GM10248 (cell line): ENCODE results near the gene HESX1.

Experiments
- CTCF ChIA-PET: fragments of 300-600 bp; sonication (Branson Sonifier 250); formaldehyde crosslinking; extraction: SDS; loops from one replicate; lab custom pipeline; 2021; ENCODE audit warnings: antibody characterized with exemption; lab: Yijun Ruan, JAX
- POLR2A ChIA-PET: fragments of 350-650 bp; sonication (Branson Sonifier 250); formaldehyde crosslinking; extraction: SDS; loops from one replicate; lab custom pipeline; 2020; ENCODE audit warnings: antibody characterized with exemption; lab: Yijun Ruan, JAX
- DNase-seq: peaks from one replicate; pipeline ENCODE4 v3.0.0; 2012; ENCODE audit errors: extremely low spot score
- TF ChIP-seq, protein P1 (sequence below): IDR thresholded peaks from 2 replicates; pipeline ENCODE4 v1.5.1; 2012; ENCODE audit warnings: mild to moderate bottlenecking, low read depth; ENCODE audit errors: extremely low read depth, missing control alignments, control extremely low read depth

Gene HESX1

GRCh38 chr3:57227204-57227929 lies 27.6 kb upstream of the HESX1 start, which contains the start of gene APPL1:
APPL1 (plus strand) TSS chr3:57227729; CDS start chr3:57227884, 155 bp downstream.
- ChIA-PET POLR2A (no interaction called here), CTCF (interaction anchor here (1.0 to 1.9 kb wide), 5 partner anchors 10 to 171 kb away, joined by 3 to 5 read pairs (median 5); partner anchors contain the start of gene HESX1)
- TF ChIP-seq, protein P1, sequence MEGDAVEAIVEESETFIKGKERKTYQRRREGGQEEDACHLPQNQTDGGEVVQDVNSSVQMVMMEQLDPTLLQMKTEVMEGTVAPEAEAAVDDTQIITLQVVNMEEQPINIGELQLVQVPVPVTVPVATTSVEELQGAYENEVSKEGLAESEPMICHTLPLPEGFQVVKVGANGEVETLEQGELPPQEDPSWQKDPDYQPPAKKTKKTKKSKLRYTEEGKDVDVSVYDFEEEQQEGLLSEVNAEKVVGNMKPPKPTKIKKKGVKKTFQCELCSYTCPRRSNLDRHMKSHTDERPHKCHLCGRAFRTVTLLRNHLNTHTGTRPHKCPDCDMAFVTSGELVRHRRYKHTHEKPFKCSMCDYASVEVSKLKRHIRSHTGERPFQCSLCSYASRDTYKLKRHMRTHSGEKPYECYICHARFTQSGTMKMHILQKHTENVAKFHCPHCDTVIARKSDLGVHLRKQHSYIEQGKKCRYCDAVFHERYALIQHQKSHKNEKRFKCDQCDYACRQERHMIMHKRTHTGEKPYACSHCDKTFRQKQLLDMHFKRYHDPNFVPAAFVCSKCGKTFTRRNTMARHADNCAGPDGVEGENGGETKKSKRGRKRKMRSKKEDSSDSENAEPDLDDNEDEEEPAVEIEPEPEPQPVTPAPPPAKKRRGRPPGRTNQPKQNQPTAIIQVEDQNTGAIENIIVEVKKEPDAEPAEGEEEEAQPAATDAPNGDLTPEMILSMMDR, result no peak
- DNase-seq, result peak; percentile 99

GRCh38 chr3:57226176-57226575 lies 26.4 kb upstream of the HESX1 start:
- no peak for DNase-seq
- CTCF ChIA-PET, result no interaction called here
- TF ChIP-seq, protein P1, result no peak
- POLR2A ChIA-PET, result no interaction called here

DNA sequence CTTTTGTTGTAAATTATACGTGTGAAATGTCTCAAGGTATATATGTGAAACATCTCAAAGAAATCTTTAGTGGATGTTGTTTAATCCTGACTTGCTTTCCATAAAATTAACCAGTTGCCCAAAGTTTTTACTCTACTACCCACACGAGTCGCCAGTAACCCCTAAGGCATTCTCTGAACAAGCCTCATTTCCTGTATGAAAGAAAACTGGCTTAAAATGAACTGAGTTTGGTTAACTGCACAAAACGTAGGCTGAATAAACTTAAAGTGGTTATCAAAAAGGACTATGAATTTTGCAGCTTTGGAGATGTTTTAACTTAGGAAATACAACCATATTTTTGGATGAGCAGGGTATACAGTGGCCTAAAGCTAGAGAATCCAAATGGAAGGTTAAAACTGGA lies 25.1 kb upstream of the HESX1 start:
- POLR2A ChIA-PET, result no interaction called here
- no peak for DNase-seq
- CTCF ChIA-PET, result interaction anchor here (0.9 kb wide), 1 partner anchor 29 kb away, joined by 3 read pairs; no protein-coding TSS in a partner anchor
- TF ChIP-seq, protein P1, result no peak

- POLR2A ChIA-PET, result no interaction called here
- no peak for DNase-seq
- CTCF ChIA-PET, result interaction anchor here (1.0 to 1.4 kb wide), 3 partner anchors 12 to 21 kb away, joined by 4 to 7 read pairs (median 4); no protein-coding TSS in a partner anchor
- TF ChIP-seq, protein P1, result no peak
Measured at GRCh38 chr3:57221883-57222282, 22.1 kb upstream of the HESX1 start.

DNA sequence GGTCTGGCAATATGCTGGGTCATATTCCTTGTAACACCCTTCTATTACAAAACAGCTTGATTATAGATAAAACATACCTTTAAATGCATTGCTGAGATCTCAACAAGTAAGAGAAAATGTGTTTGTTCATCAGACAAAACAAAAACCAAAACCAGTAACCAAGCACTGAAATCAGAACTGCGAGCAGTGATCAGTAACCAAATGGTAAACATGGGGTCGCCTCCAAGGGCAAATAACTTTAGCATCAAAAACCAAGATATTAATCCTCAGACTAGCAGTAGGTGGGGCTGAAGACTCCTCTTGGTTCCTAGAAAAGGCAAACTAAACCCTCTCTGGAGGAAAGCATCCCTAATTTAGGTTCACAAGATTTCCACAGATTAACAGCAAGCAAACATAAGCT lies 6.6 kb upstream of the HESX1 start:
- DNase-seq, result no peak
- ChIA-PET POLR2A (no interaction called here), CTCF (interaction anchor here (1.0 to 2.0 kb wide), 4 partner anchors 15 to 229 kb away, joined by 3 to 6 read pairs (median 4); no protein-coding TSS in a partner anchor)
- TF ChIP-seq, protein P1, result no peak

GRCh38 chr3:57194641-57195040 lies 5.1 kb downstream of the HESX1 start:
- ChIA-PET POLR2A (no interaction called here), CTCF (interaction anchor here (4.4 kb wide), 1 partner anchor 16 kb away, joined by 13 read pairs; no protein-coding TSS in a partner anchor)
- TF ChIP-seq, protein P1, result no peak
- DNase-seq, result no peak
